H1 (cell line): ENCODE measurements around the gene SLC35B4. TPM values are rescaled to one million over a fixed set of nuclear protein-coding genes. Genes with fewer than 3 reads are reported as not detected.

Experiments
- CTCF ChIA-PET: fragments of 300-600 bp; sonication (Branson Sonifier 250); formaldehyde crosslinking; loops from one replicate; lab custom pipeline; 2021; ENCODE audit not compliant: partially characterized antibody; lab: Charles Lee
- POLR2A ChIA-PET: fragments of 300-600 bp; sonication (Branson Sonifier 250); formaldehyde crosslinking; loops from one replicate; lab custom pipeline; 2021; ENCODE audit warnings: inconsistent platforms; ENCODE audit not compliant: partially characterized antibody; lab: Charles Lee
- DNase-seq, 2 experiments: peaks; one replicate each; pipeline versions ENCODE4 v3.0.0 to v3.0.0-alpha.2; 2010 to 2022; ENCODE audit warnings: low spot score in 2 of 2, low read depth in 1 of 2, mixed read lengths in 1 of 2
- FAIRE-seq: peaks from 2 replicates; lab custom pipeline; 2011; peaks lifted over from hg19 to GRCh38; lab: Jason Lieb, UNC
- H2AFZ ChIP-seq: 2 replicates; pipeline ENCODE4 v1.8.1; 2012; ENCODE audit warnings: low read length, inconsistent platforms
- H2AK5ac ChIP-seq: 2 replicates; pipeline ENCODE4 v1.6.1; 2013; ENCODE audit warnings: low read depth, low read length
- H2BK120ac ChIP-seq: replicated peaks from 2 replicates; pipeline ENCODE3; 2013; ENCODE audit warnings: low read depth, low read length, inconsistent platforms
- H2BK12ac ChIP-seq: 2 replicates; pipeline ENCODE4 v1.6.1; 2013; ENCODE audit warnings: low read depth, low read length
- H2BK15ac ChIP-seq: 2 replicates; pipeline ENCODE4 v1.6.1; 2013; ENCODE audit warnings: low read length
- H2BK20ac ChIP-seq: 2 replicates; pipeline ENCODE4 v1.6.1; 2013; ENCODE audit warnings: low read length
- H2BK5ac ChIP-seq: 2 replicates; pipeline ENCODE4 v1.6.1; 2013; ENCODE audit warnings: low read depth, low read length
- H3K14ac ChIP-seq: 2 replicates; pipeline ENCODE4 v1.6.1; 2013; ENCODE audit warnings: inconsistent platforms; ENCODE audit not compliant: insufficient read length
- H3K18ac ChIP-seq: 2 replicates; pipeline ENCODE4 v1.6.1; 2013; ENCODE audit warnings: low read length; ENCODE audit errors: extremely low read depth
- H3K23ac ChIP-seq: 2 replicates; pipeline ENCODE4 v1.6.1; 2013; ENCODE audit warnings: inconsistent platforms; ENCODE audit not compliant: insufficient read length
- H3K23me2 ChIP-seq: 2 replicates; pipeline ENCODE4 v1.6.1; 2013; ENCODE audit warnings: low read depth, low read length
- H3K27ac ChIP-seq: 2 replicates; pipeline ENCODE4 v1.6.1; 2011; ENCODE audit warnings: low read depth, low read length, inconsistent platforms
- H3K27me3 ChIP-seq, 4 experiments: replicated peaks in 1 of 4; 1 replicate in 1 of 4; 2 replicates in 3 of 4; pipeline versions ENCODE4 v1.6.1 to v1.8.1; 2011 to 2013; ENCODE audit warnings: low read length in 3 of 4, mild to moderate bottlenecking in 3 of 4, inconsistent platforms in 2 of 4, mixed read lengths in 2 of 4, moderate library complexity in 1 of 4; ENCODE audit not compliant: control insufficient read depth in 3 of 4, insufficient read depth in 3 of 4; ENCODE audit errors: extremely low read depth in 1 of 4
- H3K36me3 ChIP-seq, 4 experiments: 2 replicates each; pipeline versions ENCODE4 v1.6.1 to v1.8.1; 2011 to 2013; ENCODE audit warnings: mild to moderate bottlenecking in 4 of 4, low read length in 3 of 4, moderate library complexity in 2 of 4, control low read depth in 1 of 4, inconsistent platforms in 1 of 4; ENCODE audit not compliant: insufficient read depth in 4 of 4, control insufficient read depth in 2 of 4
- H3K4ac ChIP-seq: replicated peaks from 2 replicates; pipeline ENCODE3; 2013; ENCODE audit warnings: low read length, low read depth, mixed read lengths, inconsistent platforms; ENCODE audit not compliant: insufficient read length
- H3K4me1 ChIP-seq, 4 experiments: replicated peaks in 1 of 4; 1 replicate in 1 of 4; 2 replicates in 3 of 4; pipeline versions ENCODE4 v1.6.1 to v1.8.1; 2011 to 2013; ENCODE audit warnings: low read length in 3 of 4, inconsistent platforms in 2 of 4, mixed read lengths in 1 of 4; ENCODE audit not compliant: insufficient read depth in 4 of 4, control insufficient read depth in 3 of 4
- H3K4me2 ChIP-seq, 2 experiments: 2 replicates each; pipeline versions ENCODE4 v1.6.1 to v1.8.1; 2011 to 2013; ENCODE audit warnings: low read depth in 2 of 2, low read length in 2 of 2, control low read depth in 1 of 2, inconsistent platforms in 1 of 2, mild to moderate bottlenecking in 1 of 2; ENCODE audit not compliant: insufficient read depth in 1 of 2
- H3K4me3 ChIP-seq, 4 experiments: fragments of 200-600, 300-600 bp in 1 of 4; sonication (generic), shearing (Covaris generic), sonication (Bioruptor Twin) in 1 of 4; 2 replicates each; pipeline versions ENCODE4 v1.5.1 to v1.8.1; 2011 to 2016; ENCODE audit warnings: low read length in 4 of 4, low read depth in 3 of 4, control low read depth in 2 of 4, inconsistent platforms in 2 of 4, mild to moderate bottlenecking in 2 of 4, mixed read lengths in 1 of 4, moderate library complexity in 1 of 4; ENCODE audit not compliant: insufficient read depth in 2 of 4; ENCODE audit errors: extremely low read depth in 1 of 4
- H3K56ac ChIP-seq: replicated peaks from 2 replicates; pipeline ENCODE3; 2013; ENCODE audit warnings: low read depth, mild to moderate bottlenecking, mixed read lengths, low read length, inconsistent platforms; ENCODE audit not compliant: insufficient read length
- H3K79me1 ChIP-seq: 2 replicates; pipeline ENCODE4 v1.6.1; 2013; ENCODE audit warnings: low read depth, low read length, control low read depth
- H3K79me2 ChIP-seq, 2 experiments: 2 replicates each; pipeline versions ENCODE4 v1.6.1 to v1.8.1; 2012 to 2013; ENCODE audit warnings: low read length in 2 of 2, mild to moderate bottlenecking in 2 of 2, inconsistent platforms in 1 of 2; ENCODE audit not compliant: insufficient read depth in 2 of 2, control insufficient read depth in 1 of 2
- H3K9ac ChIP-seq, 4 experiments: replicated peaks in 1 of 4; 1 replicate in 1 of 4; 2 replicates in 3 of 4; pipeline versions ENCODE4 v1.6.1 to v1.8.1; 2011 to 2013; ENCODE audit warnings: low read depth in 3 of 4, low read length in 3 of 4, control low read depth in 2 of 4, mild to moderate bottlenecking in 2 of 4, moderate library complexity in 2 of 4, inconsistent platforms in 1 of 4; ENCODE audit errors: extremely low read depth in 1 of 4
- H3K9me3 ChIP-seq, 2 experiments: 2 replicates each; pipeline versions ENCODE4 v1.6.1 to v1.8.1; 2012 to 2013; ENCODE audit warnings: mild to moderate bottlenecking in 2 of 2, moderate library complexity in 2 of 2, control low read depth in 1 of 2, inconsistent platforms in 1 of 2, low read depth in 1 of 2, low read length in 1 of 2, mixed read lengths in 1 of 2; ENCODE audit not compliant: insufficient read depth in 2 of 2
- H4K20me1 ChIP-seq, 2 experiments: replicated peaks in 1 of 2; 2 replicates each; pipeline versions ENCODE3 to v1.8.1; 2011 to 2013; ENCODE audit warnings: inconsistent platforms in 2 of 2, low read length in 2 of 2, mild to moderate bottlenecking in 1 of 2; ENCODE audit not compliant: insufficient read depth in 2 of 2, control insufficient read depth in 1 of 2
- H4K5ac ChIP-seq: 2 replicates; pipeline ENCODE4 v1.6.1; 2013; ENCODE audit warnings: low read length, low read depth, mixed read lengths, inconsistent platforms; ENCODE audit not compliant: insufficient read length
- H4K8ac ChIP-seq: 2 replicates; pipeline ENCODE4 v1.8.0; 2013; ENCODE audit warnings: mild to moderate bottlenecking, moderate library complexity, low read length, inconsistent platforms; ENCODE audit not compliant: insufficient read depth; ENCODE audit errors: extremely low read depth
- H4K91ac ChIP-seq: replicated peaks from 2 replicates; pipeline ENCODE3; 2013; ENCODE audit warnings: low read length, mixed read lengths, inconsistent platforms; ENCODE audit not compliant: insufficient read length
- BCL11A ChIP-seq, 2 experiments: IDR thresholded peaks; one replicate each; pipeline ENCODE4 v1.6.1; 2011; ENCODE audit warnings: low read depth in 2 of 2, low read length in 2 of 2, mild to moderate bottlenecking in 2 of 2
- CHD1 ChIP-seq: IDR thresholded peaks from 2 replicates; pipeline ENCODE4 v1.6.1; 2012; ENCODE audit warnings: low read depth, low read length, improper control_type of control experiment
- EP300 ChIP-seq, 2 experiments: IDR thresholded peaks; 1 replicate in 1 of 2; 2 replicates in 1 of 2; pipeline ENCODE4 v1.6.1; 2011 to 2012; ENCODE audit warnings: low read depth in 2 of 2, low read length in 2 of 2, mild to moderate bottlenecking in 2 of 2, borderline replicate concordance in 1 of 2, inconsistent platforms in 1 of 2, moderate library complexity in 1 of 2
- GTF2F1 ChIP-seq: IDR thresholded peaks from 2 replicates; pipeline ENCODE4 v1.6.1; 2012; ENCODE audit warnings: low read depth, low read length, improper control_type of control experiment, borderline replicate concordance
- HDAC2 ChIP-seq, 2 experiments: fragments of 300-600 bp in 1 of 2; sonication (generic) in 1 of 2; IDR thresholded peaks; 2 replicates each; pipeline ENCODE4 v1.6.1; 2011 to 2012; ENCODE audit warnings: low read depth in 2 of 2, low read length in 2 of 2, mild to moderate bottlenecking in 2 of 2, moderate library complexity in 2 of 2, borderline replicate concordance in 1 of 2, inconsistent platforms in 1 of 2
- KDM1A ChIP-seq: fragments of 200-600, 300-600 bp; sonication (generic); IDR thresholded peaks from 2 replicates; pipeline ENCODE4 v1.7.1; 2016; ENCODE audit warnings: mild to moderate bottlenecking, low read length, borderline replicate concordance
- KDM4A ChIP-seq: IDR thresholded peaks from one replicate; pipeline ENCODE4 v1.7.1; 2012; ENCODE audit warnings: low read depth, mild to moderate bottlenecking, moderate library complexity, low read length, inconsistent platforms; ENCODE audit not compliant: severe bottlenecking
- KDM5A ChIP-seq: fragments of 200-600 bp; IDR thresholded peaks from 2 replicates; pipeline ENCODE4 v1.7.1; 2012; ENCODE audit warnings: mild to moderate bottlenecking, low read length, inconsistent platforms, mixed read lengths
- MAX ChIP-seq: IDR thresholded peaks from 2 replicates; pipeline ENCODE4 v1.6.1; 2012; ENCODE audit warnings: inconsistent platforms
- NANOG ChIP-seq: IDR thresholded peaks from 2 replicates; pipeline ENCODE4 v1.6.1; 2011; ENCODE audit warnings: low read length, low read depth, mild to moderate bottlenecking, inconsistent platforms; ENCODE audit not compliant: insufficient read depth, poor library complexity, severe bottlenecking
- POLR2AphosphoS5 ChIP-seq: IDR thresholded peaks from 2 replicates; pipeline ENCODE4 v1.6.1; 2011; ENCODE audit warnings: low read depth, low read length
- SAP30 ChIP-seq: fragments of 300-600 bp; sonication (generic); IDR thresholded peaks from 2 replicates; pipeline ENCODE4 v1.7.1; 2012; ENCODE audit warnings: low read length, moderate library complexity, mild to moderate bottlenecking, inconsistent platforms; ENCODE audit not compliant: insufficient read depth, insufficient replicate concordance
- TBP ChIP-seq: IDR thresholded peaks from 2 replicates; pipeline ENCODE4 v1.6.1; 2011; ENCODE audit warnings: low read depth, low read length, improper control_type of control experiment
- YY1 ChIP-seq: IDR thresholded peaks from 2 replicates; pipeline ENCODE4 v1.6.1; 2011; ENCODE audit warnings: low read depth, mild to moderate bottlenecking, low read length
- WGBS, 2 experiments: shearing (Covaris generic) in 1 of 2; methylation state at CpG; one replicate each; pipeline versions ENCODE4 v1.1.6 to v1.1.7; 2013 to 2015; ENCODE audit warnings: low lambda C conversion rate in 2 of 2, mixed read lengths in 2 of 2, inconsistent platforms in 1 of 2, low coverage in 1 of 2, missing lambda C conversion rate in 1 of 2; ENCODE audit not compliant: insufficient replicate concordance in 2 of 2, insufficient coverage in 1 of 2, insufficient read length in 1 of 2; ENCODE audit errors: extremely low coverage in 1 of 2, missing lambda C conversion rate in 1 of 2; 5-methylcytosine and 5-hydroxymethylcytosine counted together
- polyA plus RNA-seq, 7 experiments: library from polyadenylated mRNA; depleted of rRNA in 3 of 7; stranded (reverse) in 5 of 7; unstranded in 2 of 7; fragments of >200 nt in 5 of 7; fragments of 200-250 nt in 2 of 7; gene quantifications; 1 replicate in 5 of 7; 2 replicates in 1 of 7; 4 replicates in 1 of 7; pipeline versions ENCODE4 v1.2.1 to v1.2.3, GENCODE V29; 2011 to 2013; ENCODE audit warnings: missing spikeins in 2 of 7, mixed read lengths in 2 of 7
- total RNA-seq: library from RNA; stranded (reverse); fragmentation: NEBNext Ultra II Directional; extraction: Animal tissue kit (Norgen Biotek cat#: 25700); gene quantifications from 2 replicates; pipeline ENCODE4 v1.2.1, GENCODE V29; 2021

SLC35B4 gene
- total and polyA plus RNA-seq, 2 of the 8 experiments (the other 6 are each of a cell fraction or from before 2014, with no cell fraction given), result 28.9 to 34.6 TPM

- Histone ChIP-seq H2BK120ac (no peak overlapping the region), H3K4me3 (no peak overlapping the region)
- 92% methylated on average over 7 of the region's 7 CpGs; no CpG with 5 or more reads in 1 of the 2 experiments for WGBS, 2 experiments
- TF ChIP-seq EP300 (IDR thresholded peaks at IDR 0.05; ENCODE audit: borderline replicate concordance in 1 of 2, low read depth in 2 of 2, low read length in 2 of 2) (no peak), BCL11A (IDR thresholded peaks at IDR 0.05; ENCODE audit: low read depth in 2 of 2, low read length in 2 of 2) (no peak), KDM5A (no peak), YY1 (no peak), HDAC2 (IDR thresholded peaks at IDR 0.05; ENCODE audit: borderline replicate concordance in 1 of 2, low read depth in 2 of 2, low read length in 2 of 2) (no peak), KDM4A (no peak), GTF2F1 (no peak), NANOG (no peak), TBP (no peak), KDM1A (no peak), CHD1 (no peak), MAX (no peak), POLR2AphosphoS5 (no peak), SAP30 (no peak)
Observed at GRCh38 chr7:134331393-134331792, 14.7 kb upstream of the SLC35B4 start.

More at GRCh38 chr7:134331393-134331792, 14.7 kb upstream of the SLC35B4 start:
- Histone ChIP-seq H2BK12ac (no peak overlapping the region), H3K79me2 (no peaks in the 10 kb centered on the region), H2BK15ac (no peak overlapping the region), H3K9me3 (no peaks in the 10 kb centered on the region), H2BK20ac (no peak overlapping the region), H3K79me1 (no peaks in the 10 kb centered on the region), H3K36me3 (no peaks in the 10 kb centered on the region), H2BK5ac (no peak overlapping the region), H2AFZ (no peak overlapping the region), H3K4ac (no peak overlapping the region), H2AK5ac (no peak overlapping the region), H4K20me1 (no peaks in the 10 kb centered on the region), H3K9ac (no peak overlapping the region), H3K4me1 (no peaks in the 10 kb centered on the region), H3K4me2 (no peak overlapping the region), H4K8ac (no peak overlapping the region), H3K27me3 (no peaks in the 10 kb centered on the region), H3K56ac (no peak overlapping the region), H4K91ac (no peak overlapping the region), H3K27ac (no peak overlapping the region), H3K23ac (no peak overlapping the region), H4K5ac (no peak overlapping the region), H3K14ac (no peak overlapping the region), H3K18ac (no peak overlapping the region), H3K23me2 (no peaks in the 10 kb centered on the region)
- POLR2A ChIA-PET, result no interaction called here
- no peak for FAIRE-seq
- CTCF ChIA-PET, result interaction anchor here (1.1 kb wide), 2 partner anchors 26 to 340 kb away, joined by 4 read pairs; no protein-coding TSS in a partner anchor
- DNase-seq, result no peak
